Endodermal cell (in vitro differentiated cells): ENCODE measurements around the gene KIAA0825. TPM values are rescaled to one million over a fixed set of nuclear protein-coding genes. Genes with fewer than 3 reads are reported as not detected.

ENCODE experiments used
- DNase-seq: peaks from one replicate; pipeline ENCODE4 v3.0.0-alpha.2; 2017
- H3K27ac ChIP-seq: 2 replicates; pipeline ENCODE4 v1.5.1; 2013; ENCODE audit warnings: mild to moderate bottlenecking, low read depth, low read length, moderate library complexity
- H3K27me3 ChIP-seq: 2 replicates; pipeline ENCODE4 v1.6.1; 2013; ENCODE audit warnings: mild to moderate bottlenecking, low read length, moderate library complexity; ENCODE audit not compliant: insufficient read depth, control insufficient read depth, poor library complexity, severe bottlenecking
- H3K36me3 ChIP-seq: 2 replicates; pipeline ENCODE4 v1.7.0; 2013; ENCODE audit warnings: mild to moderate bottlenecking, low read length, moderate library complexity; ENCODE audit not compliant: control insufficient read depth, insufficient read depth
- H3K4me1 ChIP-seq: one replicate; pipeline ENCODE4 v1.7.0; 2013; ENCODE audit warnings: low read length; ENCODE audit not compliant: control insufficient read depth, insufficient read depth
- H3K4me3 ChIP-seq: 2 replicates; pipeline ENCODE4 v1.5.1; 2013; ENCODE audit warnings: mild to moderate bottlenecking, low read length, moderate library complexity
- H3K9ac ChIP-seq: 2 replicates; pipeline ENCODE4 v1.6.1; 2013; ENCODE audit warnings: mild to moderate bottlenecking, low read length, moderate library complexity; ENCODE audit not compliant: poor library complexity, severe bottlenecking; ENCODE audit errors: extremely low read depth
- H3K9me3 ChIP-seq: 2 replicates; pipeline ENCODE4 v1.6.1; 2013; ENCODE audit warnings: mild to moderate bottlenecking, low read length, moderate library complexity; ENCODE audit not compliant: control insufficient read depth
- H3K27ac Mint-ChIP-seq: 2 replicates; pipeline ENCODE4 v1.8.0; 2020; ENCODE audit warnings: mixed read lengths
- H3K27me3 Mint-ChIP-seq: 2 replicates; pipeline ENCODE4 v1.8.0; 2021; ENCODE audit warnings: mild to moderate bottlenecking, mixed read lengths; ENCODE audit not compliant: insufficient read depth
- H3K36me3 Mint-ChIP-seq: 2 replicates; pipeline ENCODE4 v1.8.0; 2020; ENCODE audit warnings: low read depth, mixed read lengths
- H3K4me1 Mint-ChIP-seq: 2 replicates; pipeline ENCODE4 v1.8.0; 2020; ENCODE audit warnings: mixed read lengths
- H3K4me3 Mint-ChIP-seq: 2 replicates; pipeline ENCODE4 v1.8.0; 2020; ENCODE audit warnings: mild to moderate bottlenecking, moderate library complexity, mixed read lengths
- H3K9me3 Mint-ChIP-seq: 2 replicates; pipeline ENCODE4 v1.8.0; 2020; ENCODE audit warnings: mild to moderate bottlenecking, mixed read lengths
- CTCF ChIP-seq: fragments of 200-600 bp; sonication (generic); conservative IDR thresholded peaks from 2 replicates; pipeline ENCODE4 v1.5.0; 2021; ENCODE audit warnings: antibody characterized with exemption, mild to moderate bottlenecking
- WGBS, 2 experiments: methylation state at CpG; one replicate each; pipeline versions ENCODE4 v1.1.5 to v1.1.7; 2013; ENCODE audit warnings: missing lambda C conversion rate in 2 of 2, mixed read lengths in 1 of 2; ENCODE audit not compliant: insufficient coverage in 1 of 2, insufficient read length in 1 of 2; 5-methylcytosine and 5-hydroxymethylcytosine counted together
- total RNA-seq, 2 donors: library from RNA; stranded (reverse); fragmentation: NEBNext Ultra II Directional in 1 of 2; extraction: Animal tissue kit (Norgen Biotek cat#: 25700) in 1 of 2; gene quantifications; 2 replicates in 1 of 2; 3 replicates in 1 of 2; pipeline ENCODE4 v1.2.1, GENCODE V29; 2021

Gene KIAA0825
- total RNA-seq, 2 donors from 2014 or later = 2.6 to 3.1 TPM

- Mint-ChIP-seq H3K4me1 (peaks cover 11% of the 10 kb centered on the region), H3K4me3 (no peak overlapping the region), H3K27ac (peak overlapping the region; percentile 16), H3K9me3 (no peaks in the 10 kb centered on the region), H3K36me3 (peaks cover 2% of the 10 kb centered on the region), H3K27me3 (no peaks in the 10 kb centered on the region)
- Histone ChIP-seq H3K9ac (no peak overlapping the region), H3K9me3 (no peaks in the 10 kb centered on the region), H3K4me1 (no peaks in the 10 kb centered on the region), H3K36me3 (no peaks in the 10 kb centered on the region), H3K27ac (no peak overlapping the region), H3K27me3 (no peaks in the 10 kb centered on the region), H3K4me3 (no peak overlapping the region)
- no peak for TF ChIP-seq CTCF
- WGBS, 2 experiments = 94 to 100% methylated on average over 1 of the region's 1 CpG
- no peak for DNase-seq
Observed at GRCh38 chr5:94263068-94263467, 355.3 kb downstream of the KIAA0825 start.

GRCh38 chr5:94260096-94260495 is 358.3 kb downstream of the KIAA0825 start:
- Mint-ChIP-seq H3K27me3 (no peaks in the 10 kb centered on the region), H3K36me3 (peaks cover 4% of the 10 kb centered on the region), H3K4me3 (no peak overlapping the region), H3K27ac (no peak overlapping the region), H3K9me3 (no peaks in the 10 kb centered on the region), H3K4me1 (no peaks in the 10 kb centered on the region)
- Histone ChIP-seq H3K27ac (no peak overlapping the region), H3K27me3 (no peaks in the 10 kb centered on the region), H3K9me3 (no peaks in the 10 kb centered on the region), H3K4me3 (no peak overlapping the region), H3K4me1 (no peaks in the 10 kb centered on the region), H3K36me3 (no peaks in the 10 kb centered on the region), H3K9ac (no peak overlapping the region)
- 86% methylated on average over 1 of the region's 1 CpG; no CpG with 5 or more reads in 1 of the 2 experiments for WGBS, 2 experiments
- no peak for TF ChIP-seq CTCF
- DNase-seq = no peak

GRCh38 chr5:94254214-94254613 is 364.2 kb downstream of the KIAA0825 start:
- H3K4me3 Mint-ChIP-seq = no peak overlapping the region
- DNase-seq = no peak
- no peak for TF ChIP-seq CTCF
- H3K4me1 Mint-ChIP-seq = peaks cover 11% of the 10 kb centered on the region
- no peak overlapping the region for H3K4me3 ChIP-seq
- no peak overlapping the region for H3K9ac ChIP-seq
- no peak overlapping the region for H3K27ac Mint-ChIP-seq
- H3K27ac ChIP-seq = no peak overlapping the region
- H3K9me3 ChIP-seq = no peaks in the 10 kb centered on the region
- H3K27me3 Mint-ChIP-seq = no peaks in the 10 kb centered on the region
- 72 to 82% methylated on average over 2 to 3 of the region's 3 CpGs for WGBS, 2 experiments
- H3K4me1 ChIP-seq = no peaks in the 10 kb centered on the region
- H3K36me3 ChIP-seq = no peaks in the 10 kb centered on the region
- H3K9me3 Mint-ChIP-seq = no peaks in the 10 kb centered on the region
- no peaks in the 10 kb centered on the region for H3K27me3 ChIP-seq
- peaks cover 2% of the 10 kb centered on the region for H3K36me3 Mint-ChIP-seq
